Osteoblast (primary cell): ENCODE data around the gene DNAH11. TPM values are rescaled to one million over a fixed set of nuclear protein-coding genes. Genes with fewer than 3 reads are reported as not detected.

ENCODE experiments used
- DNase-seq: peaks from one replicate; pipeline ENCODE4 v3.0.0; 2011; ENCODE audit warnings: low spot score, mixed read lengths; ENCODE audit not compliant: insufficient read length; ENCODE audit errors: missing footprints
- H2AFZ ChIP-seq: 2 replicates; pipeline ENCODE4 v1.6.0; 2011; ENCODE audit warnings: mild to moderate bottlenecking, low read length
- H3K27ac ChIP-seq: 2 replicates; pipeline ENCODE4 v1.5.1; 2011; ENCODE audit warnings: mild to moderate bottlenecking, low read depth, low read length, moderate library complexity
- H3K27me3 ChIP-seq: 2 replicates; pipeline ENCODE4 v1.6.0; 2012; ENCODE audit warnings: mild to moderate bottlenecking, control low read depth, inconsistent platforms, low read length, moderate library complexity; ENCODE audit not compliant: insufficient read depth
- H3K36me3 ChIP-seq: 2 replicates; pipeline ENCODE4 v1.5.1; 2011; ENCODE audit warnings: mild to moderate bottlenecking, low read length, control low read depth, moderate library complexity; ENCODE audit not compliant: insufficient read depth
- H3K4me1 ChIP-seq: 2 replicates; pipeline ENCODE4 v1.5.1; 2011; ENCODE audit warnings: mild to moderate bottlenecking, low read length, control low read depth, moderate library complexity; ENCODE audit not compliant: insufficient read depth
- H3K4me2 ChIP-seq: 2 replicates; pipeline ENCODE4 v1.6.0; 2011; ENCODE audit warnings: mild to moderate bottlenecking, low read length; ENCODE audit not compliant: insufficient read depth
- H3K4me3 ChIP-seq: fragments of 200-600 bp; sonication (generic); 3 replicates; pipeline ENCODE4 v1.5.1; 2012; ENCODE audit warnings: mild to moderate bottlenecking, low read length, inconsistent platforms; ENCODE audit not compliant: insufficient read depth
- H3K79me2 ChIP-seq: 2 replicates; pipeline ENCODE4 v1.6.0; 2012; ENCODE audit warnings: mild to moderate bottlenecking, low read length, control low read depth, inconsistent platforms; ENCODE audit not compliant: insufficient read depth
- H3K9me3 ChIP-seq: 2 replicates; pipeline ENCODE4 v1.5.1; 2011; ENCODE audit warnings: low read depth, low read length, control low read depth
- H4K20me1 ChIP-seq: 2 replicates; pipeline ENCODE4 v1.6.0; 2012; ENCODE audit warnings: mild to moderate bottlenecking, low read length, control low read depth; ENCODE audit not compliant: insufficient read depth
- CTCF ChIP-seq: IDR thresholded peaks from 2 replicates; pipeline ENCODE4 v1.5.1; 2011; ENCODE audit warnings: mild to moderate bottlenecking, low read depth, low read length, moderate library complexity; ENCODE audit errors: extremely low read depth
- total RNA-seq: library from RNA; depleted of rRNA; stranded (reverse); fragments of >200 nt; gene quantifications from 2 replicates; pipeline ENCODE4 v1.2.3, GENCODE V29; 2012

The DNAH11 gene
- total RNA-seq, 1 donor = 1.1 TPM

DNA sequence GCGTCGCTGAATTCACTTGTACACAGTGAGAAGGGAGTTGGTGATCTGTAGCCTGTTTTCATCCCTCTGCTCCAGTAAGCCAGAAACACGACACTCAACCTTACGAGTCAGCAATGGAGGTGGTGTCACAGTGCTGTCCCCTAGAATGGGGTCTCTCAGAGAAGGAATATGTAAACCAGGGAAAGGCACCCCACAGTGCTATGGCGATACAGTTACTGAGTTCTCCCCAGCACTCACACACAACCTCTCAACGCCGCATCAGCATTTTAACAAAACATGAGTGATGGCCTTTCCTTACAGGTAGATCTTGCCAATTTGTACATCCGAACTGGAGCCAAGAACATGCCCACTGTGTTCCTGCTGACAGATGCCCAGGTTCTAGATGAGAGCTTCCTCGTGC lies 206.5 kb downstream of the DNAH11 start:
- H2AFZ ChIP-seq = no peak overlapping the region
- TF ChIP-seq CTCF = no peak
- no peaks in the 10 kb centered on the region for H3K36me3 ChIP-seq
- H3K4me2 ChIP-seq = no peak overlapping the region
- DNase-seq = no peak
- H4K20me1 ChIP-seq = no peaks in the 10 kb centered on the region
- H3K27ac ChIP-seq = no peak overlapping the region
- H3K9me3 ChIP-seq = no peaks in the 10 kb centered on the region
- H3K4me1 ChIP-seq = no peaks in the 10 kb centered on the region
- no peaks in the 10 kb centered on the region for H3K27me3 ChIP-seq
- H3K79me2 ChIP-seq = no peaks in the 10 kb centered on the region
- no peak overlapping the region for H3K4me3 ChIP-seq

DNA sequence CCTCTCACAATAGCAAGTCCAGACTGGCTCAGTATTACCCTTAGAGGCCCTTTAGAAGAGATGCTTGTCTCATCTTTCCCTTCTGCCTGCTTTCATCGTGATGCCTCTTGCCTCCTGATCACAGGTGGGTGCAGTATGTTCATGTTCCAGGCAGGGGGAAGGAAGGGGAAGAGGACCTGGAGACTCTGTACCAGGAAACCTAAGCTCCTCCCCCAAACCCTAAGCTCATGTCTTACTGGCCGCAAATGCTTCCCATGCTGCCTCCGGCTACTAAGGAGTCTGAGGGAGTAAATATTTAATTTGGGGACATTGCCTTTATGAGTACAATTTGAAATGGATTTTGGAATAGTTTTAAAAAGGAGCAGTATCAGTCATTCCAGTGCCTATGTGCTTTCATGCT lies 210.2 kb downstream of the DNAH11 start:
- no peak overlapping the region for H3K4me2 ChIP-seq
- no peak overlapping the region for H3K27ac ChIP-seq
- no peak for DNase-seq
- no peaks in the 10 kb centered on the region for H4K20me1 ChIP-seq
- no peaks in the 10 kb centered on the region for H3K4me1 ChIP-seq
- no peaks in the 10 kb centered on the region for H3K27me3 ChIP-seq
- no peak overlapping the region for H3K4me3 ChIP-seq
- no peaks in the 10 kb centered on the region for H3K36me3 ChIP-seq
- no peak for TF ChIP-seq CTCF
- H3K9me3 ChIP-seq = no peaks in the 10 kb centered on the region
- no peaks in the 10 kb centered on the region for H3K79me2 ChIP-seq
- no peak overlapping the region for H2AFZ ChIP-seq

DNA sequence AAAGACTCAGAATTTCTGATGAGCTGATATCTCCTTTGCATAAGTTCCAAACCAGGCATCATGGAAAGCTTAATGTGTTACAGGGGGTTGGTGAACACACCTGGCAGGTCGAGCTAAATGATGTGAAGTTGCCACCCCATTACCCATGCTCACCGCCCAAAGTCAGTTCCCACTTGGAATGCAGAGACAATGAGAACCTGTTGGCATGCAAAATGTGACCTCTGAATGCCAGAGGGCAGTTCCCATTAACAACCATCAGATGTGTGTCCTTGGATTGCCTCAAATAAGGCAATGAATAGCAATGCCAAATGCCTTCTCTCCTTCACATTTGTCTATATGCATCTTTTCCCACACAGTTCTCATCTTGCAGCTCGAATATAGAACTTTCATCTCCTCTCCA lies 212.1 kb downstream of the DNAH11 start:
- no peak overlapping the region for H3K4me2 ChIP-seq
- no peak for TF ChIP-seq CTCF
- H3K4me1 ChIP-seq = no peaks in the 10 kb centered on the region

DNA sequence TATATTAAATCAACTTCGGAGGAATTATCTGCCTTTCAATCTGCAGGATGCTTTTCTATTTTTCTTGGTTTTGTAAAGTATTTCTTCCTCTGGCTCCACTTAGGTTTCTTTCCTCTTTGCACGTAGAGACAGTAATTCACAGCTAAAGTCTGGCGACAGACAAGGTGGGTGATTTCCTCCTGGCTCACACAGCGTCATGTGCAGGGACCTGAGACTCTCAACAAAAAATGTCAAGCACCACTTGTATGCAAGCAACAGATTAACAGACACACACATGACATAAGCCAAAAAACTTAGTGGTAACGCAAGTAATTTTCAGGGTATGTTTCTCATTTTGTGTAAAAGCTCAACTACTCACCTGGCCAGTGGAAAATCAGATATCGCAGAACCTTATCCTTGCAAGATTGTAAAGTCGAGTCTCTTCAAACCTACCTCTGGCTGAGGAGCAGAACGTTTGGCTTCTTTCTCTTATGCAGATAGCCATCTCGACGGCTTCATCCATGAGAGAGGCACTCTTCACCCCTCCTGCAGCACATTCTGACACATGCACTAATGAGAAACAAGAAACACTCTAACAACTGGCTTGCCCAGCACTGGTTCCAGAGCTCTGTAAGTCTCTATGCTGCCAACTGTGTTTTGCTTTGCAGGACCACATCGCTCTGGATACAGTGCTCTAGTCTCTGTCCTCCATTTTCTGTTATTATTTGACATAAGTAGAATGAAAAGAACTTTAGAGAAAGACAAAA lies 214.9 kb downstream of the DNAH11 start:
- Histone ChIP-seq H3K27me3 (no peaks in the 10 kb centered on the region), H3K4me1 (no peaks in the 10 kb centered on the region), H2AFZ (no peak overlapping the region), H3K79me2 (no peaks in the 10 kb centered on the region), H3K27ac (no peak overlapping the region), H3K4me3 (no peak overlapping the region), H3K36me3 (no peaks in the 10 kb centered on the region), H4K20me1 (no peaks in the 10 kb centered on the region), H3K9me3 (no peaks in the 10 kb centered on the region), H3K4me2 (no peak overlapping the region)
- no peak for TF ChIP-seq CTCF
- no peak for DNase-seq

More for the DNA sequence above, 212.1 kb downstream of the DNAH11 start:
- Histone ChIP-seq H3K36me3 (no peaks in the 10 kb centered on the region), H3K79me2 (no peaks in the 10 kb centered on the region), H4K20me1 (no peaks in the 10 kb centered on the region), H3K27ac (no peak overlapping the region), H2AFZ (no peak overlapping the region), H3K27me3 (no peaks in the 10 kb centered on the region), H3K4me3 (no peak overlapping the region), H3K9me3 (no peaks in the 10 kb centered on the region)
- no peak for DNase-seq
